Right atrium auricular region (tissue), 2 donors: ENCODE measurements around the gene FTL. TPM values are rescaled to one million over a fixed set of nuclear protein-coding genes. Genes with fewer than 3 reads are reported as not detected.

Source experiments
- DNase-seq: peaks from one replicate; pipeline ENCODE4 v3.0.0-alpha.2; 2019; ENCODE audit warnings: low spot score
- H3K27ac ChIP-seq, 2 donors: fragments of 200-600 bp; sonication (generic); 1 replicate in 1 of 2; 2 replicates in 1 of 2; pipeline ENCODE4 v1.5.1; 2016 to 2019
- H3K27me3 ChIP-seq, 2 donors: fragments of 200-600 bp; sonication (generic); one replicate each; pipeline versions ENCODE4 v1.5.1 to v1.6.0; 2017 to 2019
- H3K36me3 ChIP-seq: fragments of 200-600 bp; sonication (generic); one replicate; pipeline ENCODE4 v1.5.1; 2016
- H3K4me1 ChIP-seq, 2 donors: fragments of 200-600 bp; sonication (generic); one replicate each; pipeline versions ENCODE4 v1.5.1 to v1.6.0; 2017 to 2019
- H3K4me3 ChIP-seq, 2 donors: fragments of 200-600 bp; sonication (generic); 1 replicate in 1 of 2; 2 replicates in 1 of 2; pipeline ENCODE4 v1.5.1; 2017 to 2019; ENCODE audit warnings: mild to moderate bottlenecking in 1 of 2, moderate library complexity in 1 of 2
- H3K9me3 ChIP-seq, 2 donors: fragments of 200-600 bp; sonication (generic); one replicate each; pipeline ENCODE4 v1.5.1; 2019
- CTCF ChIP-seq, 2 donors: fragments of 200-600 bp; sonication (generic); IDR thresholded peaks; one replicate each; pipeline ENCODE4 v1.5.1; 2019; ENCODE audit warnings: antibody characterized with exemption in 2 of 2
- microRNA-seq, 2 donors: library from miRNA; unstranded; fragments of <30 nt; microRNA quantifications; one replicate each; pipeline ENCODE4, GENCODE V29; 2016 to 2017; ENCODE audit warnings: borderline number of aligned reads in 2 of 2, borderline replicate concordance in 1 of 2
- total RNA-seq, 2 donors: library from RNA; depleted of rRNA; stranded (reverse); fragments of >200 nt; gene quantifications; one replicate each; pipeline ENCODE4 v1.1.0, GENCODE V29; 2016

FTL gene
- total RNA-seq, 2 donors from 2014 or later, result 1,493 to 3,053 TPM

GRCh38 chr19:49016067-49016839 lies 51.1 kb downstream of the FTL start:
- DNase-seq, result no peak
- H3K27ac ChIP-seq, result no peak overlapping the region
- peaks cover 26% of the 10 kb centered on the region for H3K36me3 ChIP-seq
- no peak overlapping the region for H3K4me3 ChIP-seq
- H3K4me1 ChIP-seq, result peaks cover 0 to 27% of the 10 kb centered on the region in 2 donors
- TF ChIP-seq CTCF (IDR thresholded peaks at IDR 0.05), result no peak
- H3K9me3 ChIP-seq, result no peaks in the 10 kb centered on the region
- H3K27me3 ChIP-seq, result no peaks in the 10 kb centered on the region

Small RNAs within 50 kb of the gene (microRNA-seq; reads per million reads assigned to microRNA genes)
- 0 to 0.71 reads per million in 2 donors for gene MIR6798

Other genes with a start within 250 kb of the FTL start
- gene MAMSTR, start 245.6 kb upstream of the FTL start, total RNA-seq, result 1 to 10 TPM in 1 of 2 donors, under 1 TPM in 1; 0.70 to 2.4 TPM
- 10 to 100 TPM; 13.6 to 22.9 TPM for gene RASIP1, start 224.7 kb upstream of the FTL start, total RNA-seq
- not detected for gene IZUMO1, start 218.4 kb upstream of the FTL start, total RNA-seq
- 1 to 10 TPM; 3.1 to 3.3 TPM for gene FUT1, start 212.7 kb upstream of the FTL start, total RNA-seq
- gene FGF21, start 209.8 kb upstream of the FTL start, total RNA-seq, result not detected
- 10 to 100 TPM; 32.3 to 37.5 TPM for gene BCAT2, start 154.3 kb upstream of the FTL start, total RNA-seq
- gene HSD17B14, start 128.8 kb upstream of the FTL start, total RNA-seq, result 1 to 10 TPM; 3.7 to 6.3 TPM
- gene PLEKHA4, start 96.7 kb upstream of the FTL start, total RNA-seq, result 10 to 100 TPM; 22.4 to 25.1 TPM
- 10 to 100 TPM; 55.0 to 97.6 TPM for gene PPP1R15A, start 92.9 kb upstream of the FTL start, total RNA-seq
- not detected for gene TULP2, start 66.6 kb upstream of the FTL start, total RNA-seq
- gene NUCB1, start 65.0 kb upstream of the FTL start, total RNA-seq, result 100 to 1,000 TPM; 347 to 411 TPM
- gene DHDH, start 31.6 kb upstream of the FTL start, total RNA-seq, result not detected
- 10 to 100 TPM; 10.7 to 21.2 TPM for gene BAX, start 10.4 kb upstream of the FTL start, total RNA-seq
- 10 to 100 TPM; 72.1 to 88.1 TPM for gene GYS1, start 28.0 kb downstream of the FTL start, total RNA-seq
- 10 to 100 TPM; 49.1 to 87.7 TPM for gene RUVBL2, start 28.6 kb downstream of the FTL start, total RNA-seq
- gene LHB, start 51.8 kb downstream of the FTL start, total RNA-seq, result not detected
- gene CGB3, start 59.0 kb downstream of the FTL start, total RNA-seq, result not detected
- gene CGB2, start 66.6 kb downstream of the FTL start, total RNA-seq, result not detected
- not detected for gene CGB1, start 71.6 kb downstream of the FTL start, total RNA-seq
- gene CGB5, start 78.5 kb downstream of the FTL start, total RNA-seq, result not detected
- gene CGB8, start 83.8 kb downstream of the FTL start, total RNA-seq, result not detected
- gene CGB7, start 92.4 kb downstream of the FTL start, total RNA-seq, result not detected
- gene NTF4, start 99.5 kb downstream of the FTL start, total RNA-seq, result not detected
- gene KCNA7, start 107.4 kb downstream of the FTL start, total RNA-seq, result 1 to 10 TPM in 1 of 2 donors, under 1 TPM in 1; 0.35 to 3.2 TPM
- 10 to 100 TPM; 62.7 to 89.4 TPM for gene SNRNP70, start 120.1 kb downstream of the FTL start, total RNA-seq
- gene LIN7B, start 149.1 kb downstream of the FTL start, total RNA-seq, result 10 to 100 TPM; 31.5 to 35.0 TPM
- gene C19orf73, start 153.8 kb downstream of the FTL start, total RNA-seq, result 1 to 10 TPM; 3.1 to 5.9 TPM
- 1 to 10 TPM; 5.0 to 6.8 TPM for gene PPFIA3, start 154.2 kb downstream of the FTL start, total RNA-seq
- gene HRC, start 190.1 kb downstream of the FTL start, total RNA-seq, result 1,000 to 10,000 TPM in 1 of 2 donors, 100 to 1,000 TPM in 1; 558 to 1,164 TPM
- 10 to 100 TPM; 20.6 to 22.8 TPM for gene TRPM4, start 192.5 kb downstream of the FTL start, total RNA-seq